ENCODE measurements around the gene ZSWIM1.
A peak's percentile ranks its signal among the peaks of the same experiment; 100 is the strongest.

ZSWIM1 gene

GRCh38 chr20:45896641-45897161, 15.7 kb downstream of the ZSWIM1 start:
- 97% methylated on average over 12 of the region's 14 CpGs for WGBS
- H2BK12ac ChIP-seq (ENCODE audit: low read length in 2 of 2) = no peak overlapping the region
- H3K9ac ChIP-seq (ENCODE audit: low read length) = no peak overlapping the region
- H3K4ac ChIP-seq (ENCODE audit: low read depth in 1 of 2, low read length in 2 of 2) = no peak overlapping the region
- H2BK15ac ChIP-seq (ENCODE audit: low read depth, poor library complexity, severe bottlenecking) = no peak overlapping the region
- H4K91ac ChIP-seq (ENCODE audit: low read length) = no peak overlapping the region
- H3K4me3 ChIP-seq (ENCODE audit: insufficient read depth in 1 of 2, low read depth in 1 of 2, low read length in 2 of 2) = no peak overlapping the region
- DNase-seq = no peak
- no peak overlapping the region for H3K27ac ChIP-seq (ENCODE audit: low read length, poor library complexity, severe bottlenecking)
- H3K79me1 ChIP-seq (replicated peaks; ENCODE audit: low read length, poor library complexity, severe bottlenecking) = peaks cover 16% of the 10 kb centered on the region
- H3K9me3 ChIP-seq (ENCODE audit: control insufficient read depth, low read length) = no peaks in the 10 kb centered on the region
- H3K4me1 ChIP-seq (ENCODE audit: control insufficient read depth, insufficient read depth, low read depth, low read length) = peaks cover 15% of the 10 kb centered on the region
- H2BK5ac ChIP-seq (ENCODE audit: low read depth, low read length, poor library complexity, severe bottlenecking) = no peak overlapping the region
- no peak overlapping the region for H3K23ac ChIP-seq (ENCODE audit: low read length in 2 of 2)
- H2AFZ ChIP-seq (ENCODE audit: low read depth, low read length) = no peak overlapping the region
- peaks cover 68 to 84% of the 10 kb centered on the region in 2 experiments for H3K36me3 ChIP-seq (ENCODE audit: control insufficient read depth in 1 of 2, insufficient read depth in 2 of 2, low read depth in 1 of 2, low read length in 2 of 2)
- no peak overlapping the region for H3K4me2 ChIP-seq (ENCODE audit: low read length, poor library complexity, severe bottlenecking)
- H3K27me3 ChIP-seq (ENCODE audit: control insufficient read depth in 1 of 2, insufficient read depth in 1 of 2, low read length in 2 of 2) = no peaks in the 10 kb centered on the region
- no peak overlapping the region for H3K18ac ChIP-seq (ENCODE audit: low read depth in 1 of 2, low read length in 2 of 2)
- no peak overlapping the region for H2BK120ac ChIP-seq (ENCODE audit: low read depth, low read length)
- no peak overlapping the region for H3K14ac ChIP-seq (ENCODE audit: low read length in 2 of 2)
- peak overlapping the region; percentile 24 for H4K8ac ChIP-seq (ENCODE audit: low read length)
- H2AK5ac ChIP-seq (ENCODE audit: low read length, severe bottlenecking) = no peak overlapping the region

- no peak overlapping the region for H2AFZ ChIP-seq (ENCODE audit: low read depth, low read length)
- H3K36me3 ChIP-seq (ENCODE audit: control insufficient read depth in 1 of 2, insufficient read depth in 2 of 2, low read depth in 1 of 2, low read length in 2 of 2) = peaks cover 72 to 88% of the 10 kb centered on the region in 2 experiments
- no peak overlapping the region for H3K23ac ChIP-seq (ENCODE audit: low read length in 2 of 2)
- no peak overlapping the region for H3K14ac ChIP-seq (ENCODE audit: low read length in 2 of 2)
- H2BK12ac ChIP-seq (ENCODE audit: low read length in 2 of 2) = no peak overlapping the region
- H3K4ac ChIP-seq (ENCODE audit: low read depth in 1 of 2, low read length in 2 of 2) = no peak overlapping the region
- no peaks in the 10 kb centered on the region for H3K9me3 ChIP-seq (ENCODE audit: control insufficient read depth, low read length)
- no peak overlapping the region for H2AK5ac ChIP-seq (ENCODE audit: low read length, severe bottlenecking)
- H3K9ac ChIP-seq (ENCODE audit: low read length) = no peak overlapping the region
- H4K8ac ChIP-seq (ENCODE audit: low read length) = no peak overlapping the region
- H2BK15ac ChIP-seq (ENCODE audit: low read depth, poor library complexity, severe bottlenecking) = no peak overlapping the region
- H3K4me3 ChIP-seq (ENCODE audit: insufficient read depth in 1 of 2, low read depth in 1 of 2, low read length in 2 of 2) = no peak overlapping the region
- H3K79me1 ChIP-seq (replicated peaks; ENCODE audit: low read length, poor library complexity, severe bottlenecking) = peaks cover 11% of the 10 kb centered on the region
- no peak overlapping the region for H3K18ac ChIP-seq (ENCODE audit: low read depth in 1 of 2, low read length in 2 of 2)
- H3K4me1 ChIP-seq (ENCODE audit: control insufficient read depth, insufficient read depth, low read depth, low read length) = peaks cover 10% of the 10 kb centered on the region
- 80% methylated on average over 1 of the region's 2 CpGs for WGBS
- no peak overlapping the region for H4K91ac ChIP-seq (ENCODE audit: low read length)
- no peak overlapping the region for H2BK5ac ChIP-seq (ENCODE audit: low read depth, low read length, poor library complexity, severe bottlenecking)
- DNase-seq = no peak
- H2BK120ac ChIP-seq (ENCODE audit: low read depth, low read length) = no peak overlapping the region
- H3K27ac ChIP-seq (ENCODE audit: low read length, poor library complexity, severe bottlenecking) = no peak overlapping the region
- H3K4me2 ChIP-seq (ENCODE audit: low read length, poor library complexity, severe bottlenecking) = no peak overlapping the region
- no peaks in the 10 kb centered on the region for H3K27me3 ChIP-seq (ENCODE audit: control insufficient read depth in 1 of 2, insufficient read depth in 1 of 2, low read length in 2 of 2)
These were observed 16.3 kb downstream of the ZSWIM1 start for GRCh38 chr20:45897289-45897688.

- peaks cover 7% of the 10 kb centered on the region for H3K79me1 ChIP-seq (replicated peaks; ENCODE audit: low read length, poor library complexity, severe bottlenecking)
- no peak overlapping the region for H3K4me2 ChIP-seq (ENCODE audit: low read length, poor library complexity, severe bottlenecking)
- no peak overlapping the region for H2AFZ ChIP-seq (ENCODE audit: low read depth, low read length)
- H3K14ac ChIP-seq (ENCODE audit: low read length in 2 of 2) = no peak overlapping the region
- no peaks in the 10 kb centered on the region for H3K9me3 ChIP-seq (ENCODE audit: control insufficient read depth, low read length)
- DNase-seq = no peak
- no peaks in the 10 kb centered on the region for H3K27me3 ChIP-seq (ENCODE audit: control insufficient read depth in 1 of 2, insufficient read depth in 1 of 2, low read length in 2 of 2)
- H3K9ac ChIP-seq (ENCODE audit: low read length) = no peak overlapping the region
- no peak overlapping the region for H2BK12ac ChIP-seq (ENCODE audit: low read length in 2 of 2)
- WGBS = 93% methylated on average over 7 of the region's 7 CpGs
- no peak overlapping the region for H3K23ac ChIP-seq (ENCODE audit: low read length in 2 of 2)
- H4K91ac ChIP-seq (ENCODE audit: low read length) = no peak overlapping the region
- H3K4me3 ChIP-seq (ENCODE audit: insufficient read depth in 1 of 2, low read depth in 1 of 2, low read length in 2 of 2) = no peak overlapping the region
- H3K4me1 ChIP-seq (ENCODE audit: control insufficient read depth, insufficient read depth, low read depth, low read length) = peaks cover 7% of the 10 kb centered on the region
- H3K4ac ChIP-seq (ENCODE audit: low read depth in 1 of 2, low read length in 2 of 2) = no peak overlapping the region
- H3K27ac ChIP-seq (ENCODE audit: low read length, poor library complexity, severe bottlenecking) = no peak overlapping the region
- no peak overlapping the region for H2BK5ac ChIP-seq (ENCODE audit: low read depth, low read length, poor library complexity, severe bottlenecking)
- no peak overlapping the region for H4K8ac ChIP-seq (ENCODE audit: low read length)
- H3K18ac ChIP-seq (ENCODE audit: low read depth in 1 of 2, low read length in 2 of 2) = no peak overlapping the region
- H3K36me3 ChIP-seq (ENCODE audit: control insufficient read depth in 1 of 2, insufficient read depth in 2 of 2, low read depth in 1 of 2, low read length in 2 of 2) = peaks cover 74 to 84% of the 10 kb centered on the region in 2 experiments
- no peak overlapping the region for H2BK15ac ChIP-seq (ENCODE audit: low read depth, poor library complexity, severe bottlenecking)
- no peak overlapping the region for H2BK120ac ChIP-seq (ENCODE audit: low read depth, low read length)
- H2AK5ac ChIP-seq (ENCODE audit: low read length, severe bottlenecking) = no peak overlapping the region
These were observed 16.7 kb downstream of the ZSWIM1 start for GRCh38 chr20:45897692-45898091.

GRCh38 chr20:45898285-45898684, 17.3 kb downstream of the ZSWIM1 start:
- no peak overlapping the region for H2AK5ac ChIP-seq (ENCODE audit: low read length, severe bottlenecking)
- H3K27ac ChIP-seq (ENCODE audit: low read length, poor library complexity, severe bottlenecking) = no peak overlapping the region
- no peak overlapping the region for H2BK5ac ChIP-seq (ENCODE audit: low read depth, low read length, poor library complexity, severe bottlenecking)
- H3K4me3 ChIP-seq (ENCODE audit: insufficient read depth in 1 of 2, low read depth in 1 of 2, low read length in 2 of 2) = no peak overlapping the region
- no peak overlapping the region for H3K14ac ChIP-seq (ENCODE audit: low read length in 2 of 2)
- no peak overlapping the region for H2BK12ac ChIP-seq (ENCODE audit: low read length in 2 of 2)
- H3K4me1 ChIP-seq (ENCODE audit: control insufficient read depth, insufficient read depth, low read depth, low read length) = peaks cover 2% of the 10 kb centered on the region
- H2BK15ac ChIP-seq (ENCODE audit: low read depth, poor library complexity, severe bottlenecking) = no peak overlapping the region
- H3K4me2 ChIP-seq (ENCODE audit: low read length, poor library complexity, severe bottlenecking) = no peak overlapping the region
- H3K36me3 ChIP-seq (ENCODE audit: control insufficient read depth in 1 of 2, insufficient read depth in 2 of 2, low read depth in 1 of 2, low read length in 2 of 2) = peaks cover 68 to 80% of the 10 kb centered on the region in 2 experiments
- H4K91ac ChIP-seq (ENCODE audit: low read length) = no peak overlapping the region
- H2AFZ ChIP-seq (ENCODE audit: low read depth, low read length) = no peak overlapping the region
- no peak for DNase-seq
- H3K9ac ChIP-seq (ENCODE audit: low read length) = no peak overlapping the region
- H4K8ac ChIP-seq (ENCODE audit: low read length) = no peak overlapping the region
- H3K27me3 ChIP-seq (ENCODE audit: control insufficient read depth in 1 of 2, insufficient read depth in 1 of 2, low read length in 2 of 2) = no peaks in the 10 kb centered on the region
- H3K23ac ChIP-seq (ENCODE audit: low read length in 2 of 2) = no peak overlapping the region
- no peak overlapping the region for H2BK120ac ChIP-seq (ENCODE audit: low read depth, low read length)
- H3K9me3 ChIP-seq (ENCODE audit: control insufficient read depth, low read length) = no peaks in the 10 kb centered on the region
- H3K18ac ChIP-seq (ENCODE audit: low read depth in 1 of 2, low read length in 2 of 2) = no peak overlapping the region
- H3K4ac ChIP-seq (ENCODE audit: low read depth in 1 of 2, low read length in 2 of 2) = no peak overlapping the region
- WGBS = 93% methylated on average over 11 of the region's 12 CpGs
- H3K79me1 ChIP-seq (replicated peaks; ENCODE audit: low read length, poor library complexity, severe bottlenecking) = peaks cover 2% of the 10 kb centered on the region
